ENCODE results near the gene SGF29.

DNA sequence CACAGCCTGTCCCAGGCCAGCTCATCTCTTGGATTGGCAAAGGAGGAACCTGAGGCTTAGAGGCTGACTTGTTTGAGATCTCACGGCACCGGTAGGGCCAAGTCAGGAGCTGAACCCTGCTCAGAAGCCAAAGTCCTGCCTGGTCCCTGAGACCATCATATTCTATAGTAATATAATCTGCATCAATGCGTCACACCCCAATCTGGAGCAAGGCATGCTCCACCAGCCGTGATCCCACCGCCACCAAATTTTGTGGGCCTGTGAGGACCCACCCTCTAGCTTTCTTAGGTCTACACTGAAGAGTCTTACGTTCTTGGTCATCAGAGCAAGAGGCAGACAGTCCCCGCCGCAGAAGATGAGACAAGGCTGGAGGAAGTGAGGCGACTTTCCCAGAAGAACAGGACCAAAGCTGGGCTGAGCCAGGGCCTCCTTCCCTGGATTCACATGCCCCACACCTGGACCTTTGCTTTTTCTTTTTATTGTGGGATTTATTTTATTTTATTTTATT, 53.5 kb downstream of the SGF29 start:
- no peak for TF ChIP-seq EP300 (IDR thresholded peaks at IDR 0.05)
- TF ChIP-seq, protein P1, sequence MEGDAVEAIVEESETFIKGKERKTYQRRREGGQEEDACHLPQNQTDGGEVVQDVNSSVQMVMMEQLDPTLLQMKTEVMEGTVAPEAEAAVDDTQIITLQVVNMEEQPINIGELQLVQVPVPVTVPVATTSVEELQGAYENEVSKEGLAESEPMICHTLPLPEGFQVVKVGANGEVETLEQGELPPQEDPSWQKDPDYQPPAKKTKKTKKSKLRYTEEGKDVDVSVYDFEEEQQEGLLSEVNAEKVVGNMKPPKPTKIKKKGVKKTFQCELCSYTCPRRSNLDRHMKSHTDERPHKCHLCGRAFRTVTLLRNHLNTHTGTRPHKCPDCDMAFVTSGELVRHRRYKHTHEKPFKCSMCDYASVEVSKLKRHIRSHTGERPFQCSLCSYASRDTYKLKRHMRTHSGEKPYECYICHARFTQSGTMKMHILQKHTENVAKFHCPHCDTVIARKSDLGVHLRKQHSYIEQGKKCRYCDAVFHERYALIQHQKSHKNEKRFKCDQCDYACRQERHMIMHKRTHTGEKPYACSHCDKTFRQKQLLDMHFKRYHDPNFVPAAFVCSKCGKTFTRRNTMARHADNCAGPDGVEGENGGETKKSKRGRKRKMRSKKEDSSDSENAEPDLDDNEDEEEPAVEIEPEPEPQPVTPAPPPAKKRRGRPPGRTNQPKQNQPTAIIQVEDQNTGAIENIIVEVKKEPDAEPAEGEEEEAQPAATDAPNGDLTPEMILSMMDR (IDR thresholded peaks at IDR 0.05) = no peak
- no peak for TF ChIP-seq POLR2A (IDR thresholded peaks at IDR 0.05)
